A673 (cell line): ENCODE results near the gene SHISA7. TPM values are rescaled to one million over a fixed set of nuclear protein-coding genes. Genes with fewer than 3 reads are reported as not detected.

Source experiments
- BruUV-seq: library from RNA; stranded (reverse); fragments of 400-500 nt; replicated peaks from 2 replicates; lab custom pipeline; 2021; lab: Mats Ljungman, UMichigan
- CTCF ChIA-PET: fragments of 300-600 bp; sonication (Branson Sonifier 250); formaldehyde crosslinking; loops from one replicate; lab custom pipeline; 2022; ENCODE audit warnings: antibody characterized with exemption; lab: Charles Lee
- POLR2A ChIA-PET: fragments of 300-600 bp; sonication (Branson Sonifier 250); formaldehyde crosslinking; loops from one replicate; lab custom pipeline; 2022; ENCODE audit warnings: antibody characterized with exemption; ENCODE audit not compliant: low non-redundant PET; lab: Charles Lee
- DNase-seq: peaks from one replicate; pipeline ENCODE4 v3.0.0-alpha.2; 2015; ENCODE audit warnings: low spot score
- H3K27ac ChIP-seq: fragments of 200-600 bp; sonication (generic); 2 replicates; pipeline ENCODE4 v1.5.1; 2016; ENCODE audit warnings: mixed run types, low read depth, mild to moderate bottlenecking, mixed read lengths, antibody characterized with exemption, low read length; ENCODE audit not compliant: poor library complexity, severe bottlenecking
- H3K27me3 ChIP-seq: fragments of 200-600 bp; sonication (generic); replicated peaks from 2 replicates; pipeline ENCODE4 v1.6.1; 2017; ENCODE audit warnings: mixed run types, low read depth, mild to moderate bottlenecking, mixed read lengths, antibody characterized with exemption, low read length; ENCODE audit not compliant: insufficient read depth, poor library complexity
- H3K36me3 ChIP-seq: fragments of 200-600 bp; sonication (generic); 2 replicates; pipeline ENCODE4 v1.6.1; 2016; ENCODE audit warnings: mixed run types, mild to moderate bottlenecking, mixed read lengths, antibody characterized with exemption, low read length; ENCODE audit not compliant: insufficient read depth, poor library complexity, severe bottlenecking
- H3K4me1 ChIP-seq: fragments of 200-600 bp; sonication (generic); 2 replicates; pipeline ENCODE4 v1.6.1; 2017; ENCODE audit warnings: mixed run types, mild to moderate bottlenecking, mixed read lengths, antibody characterized with exemption, low read length; ENCODE audit not compliant: insufficient read depth, poor library complexity, severe bottlenecking
- H3K4me3 ChIP-seq: fragments of 200-600 bp; sonication (generic); 2 replicates; pipeline ENCODE4 v1.5.1; 2016; ENCODE audit warnings: low read depth, mixed run types, mild to moderate bottlenecking, mixed read lengths, low read length; ENCODE audit not compliant: poor library complexity, severe bottlenecking
- H3K9me3 ChIP-seq: fragments of 200-600 bp; sonication (generic); 2 replicates; pipeline ENCODE4 v1.6.1; 2016; ENCODE audit warnings: mixed run types, low read depth, mild to moderate bottlenecking, mixed read lengths, antibody characterized with exemption, low read length; ENCODE audit not compliant: poor library complexity, severe bottlenecking
- EZH2 ChIP-seq: fragments of 200-600 bp; sonication (generic); IDR thresholded peaks from 2 replicates; pipeline ENCODE4 v1.6.1; 2017; ENCODE audit warnings: borderline replicate concordance, low read depth, mild to moderate bottlenecking, mixed read lengths, antibody characterized with exemption, low read length; ENCODE audit not compliant: poor library complexity, severe bottlenecking
- intact Hi-C: fragments of 100-400 bp; cut with micrococcal nuclease; formaldehyde crosslinking; loops from one replicate; pipeline ENCODE4 v1.10.0; 2022; ENCODE audit not compliant: unreplicated experiment
- total RNA-seq: library from RNA; stranded (reverse); gene quantifications from 2 replicates; pipeline ENCODE4 v1.2.3, GENCODE V29; 2021
- TF ChIP-seq, protein P1 (sequence below): fragments of 300-800, 200-600 bp; sonication (generic); conservative IDR thresholded peaks from 2 replicates; pipeline ENCODE4 v1.5.1; 2017; ENCODE audit warnings: low read depth, mild to moderate bottlenecking, antibody characterized with exemption, low read length, moderate library complexity, mixed read lengths

Gene SHISA7
- total RNA-seq, 1 experiment from 2014 or later, result 0.21 TPM

DNA sequence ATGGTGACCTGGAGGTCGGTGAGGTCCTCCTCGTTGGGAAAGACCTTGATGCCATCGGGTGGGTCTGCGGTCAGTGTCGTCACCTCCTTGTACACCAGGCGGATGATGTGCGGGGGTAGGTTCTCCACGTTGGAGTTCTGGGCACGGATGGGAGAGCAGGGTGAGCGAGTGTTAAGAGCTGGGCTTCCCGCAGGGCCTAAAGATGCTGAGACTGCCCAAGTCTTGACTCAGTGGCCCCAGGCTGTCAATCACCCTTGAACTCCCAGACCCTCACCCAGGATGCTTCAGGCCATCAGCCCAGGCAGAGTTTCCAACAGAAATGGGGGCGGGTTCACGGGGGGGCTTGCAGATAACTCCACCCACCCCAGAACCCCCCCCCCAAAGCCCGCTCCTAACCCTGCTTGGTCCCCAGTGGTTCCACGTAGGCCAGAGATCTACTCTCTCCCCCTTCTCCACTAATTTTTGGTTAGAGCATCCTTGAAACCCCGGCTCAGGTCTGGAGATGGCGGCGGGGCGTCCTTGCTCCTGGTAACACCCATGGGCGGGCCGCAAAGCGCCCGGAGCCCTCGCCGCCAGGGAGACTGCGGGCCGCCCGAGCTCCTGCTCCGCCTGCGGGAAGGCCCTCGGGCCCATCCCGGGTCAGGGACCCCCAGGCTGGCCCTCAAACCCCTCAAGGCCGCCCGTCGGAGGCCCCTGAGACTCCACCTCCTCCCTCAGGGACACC is 36.1 kb downstream of the SHISA7 start:
- DNase-seq, result no peak
- POLR2A ChIA-PET, result interaction anchor here (0.6 to 0.9 kb wide), 3 partner anchors 18 to 223 kb away, joined by 3 to 12 read pairs (median 8); no protein-coding TSS in a partner anchor
- no peak for TF ChIP-seq EZH2
- TF ChIP-seq, protein P1, sequence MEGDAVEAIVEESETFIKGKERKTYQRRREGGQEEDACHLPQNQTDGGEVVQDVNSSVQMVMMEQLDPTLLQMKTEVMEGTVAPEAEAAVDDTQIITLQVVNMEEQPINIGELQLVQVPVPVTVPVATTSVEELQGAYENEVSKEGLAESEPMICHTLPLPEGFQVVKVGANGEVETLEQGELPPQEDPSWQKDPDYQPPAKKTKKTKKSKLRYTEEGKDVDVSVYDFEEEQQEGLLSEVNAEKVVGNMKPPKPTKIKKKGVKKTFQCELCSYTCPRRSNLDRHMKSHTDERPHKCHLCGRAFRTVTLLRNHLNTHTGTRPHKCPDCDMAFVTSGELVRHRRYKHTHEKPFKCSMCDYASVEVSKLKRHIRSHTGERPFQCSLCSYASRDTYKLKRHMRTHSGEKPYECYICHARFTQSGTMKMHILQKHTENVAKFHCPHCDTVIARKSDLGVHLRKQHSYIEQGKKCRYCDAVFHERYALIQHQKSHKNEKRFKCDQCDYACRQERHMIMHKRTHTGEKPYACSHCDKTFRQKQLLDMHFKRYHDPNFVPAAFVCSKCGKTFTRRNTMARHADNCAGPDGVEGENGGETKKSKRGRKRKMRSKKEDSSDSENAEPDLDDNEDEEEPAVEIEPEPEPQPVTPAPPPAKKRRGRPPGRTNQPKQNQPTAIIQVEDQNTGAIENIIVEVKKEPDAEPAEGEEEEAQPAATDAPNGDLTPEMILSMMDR, result no peak
- Histone ChIP-seq H3K9me3 (no peaks in the 10 kb centered on the region), H3K27me3 (no peaks in the 10 kb centered on the region), H3K36me3 (peaks cover 47% of the 10 kb centered on the region), H3K4me1 (peaks cover 25% of the 10 kb centered on the region), H3K27ac (peak overlapping the region; percentile 100), H3K4me3 (peak overlapping the region; percentile 98)
- intact Hi-C loops, result loop anchor here (5.0 kb wide), 1 partner anchor 195 kb away; the partner anchor contains the start of gene ZNF524
- no TSS peak for BruUV-seq
- CTCF ChIA-PET, result interaction anchor here (0.6 to 0.7 kb wide), 2 partner anchors 11 to 224 kb away, joined by 3 read pairs; no protein-coding TSS in a partner anchor

DNA sequence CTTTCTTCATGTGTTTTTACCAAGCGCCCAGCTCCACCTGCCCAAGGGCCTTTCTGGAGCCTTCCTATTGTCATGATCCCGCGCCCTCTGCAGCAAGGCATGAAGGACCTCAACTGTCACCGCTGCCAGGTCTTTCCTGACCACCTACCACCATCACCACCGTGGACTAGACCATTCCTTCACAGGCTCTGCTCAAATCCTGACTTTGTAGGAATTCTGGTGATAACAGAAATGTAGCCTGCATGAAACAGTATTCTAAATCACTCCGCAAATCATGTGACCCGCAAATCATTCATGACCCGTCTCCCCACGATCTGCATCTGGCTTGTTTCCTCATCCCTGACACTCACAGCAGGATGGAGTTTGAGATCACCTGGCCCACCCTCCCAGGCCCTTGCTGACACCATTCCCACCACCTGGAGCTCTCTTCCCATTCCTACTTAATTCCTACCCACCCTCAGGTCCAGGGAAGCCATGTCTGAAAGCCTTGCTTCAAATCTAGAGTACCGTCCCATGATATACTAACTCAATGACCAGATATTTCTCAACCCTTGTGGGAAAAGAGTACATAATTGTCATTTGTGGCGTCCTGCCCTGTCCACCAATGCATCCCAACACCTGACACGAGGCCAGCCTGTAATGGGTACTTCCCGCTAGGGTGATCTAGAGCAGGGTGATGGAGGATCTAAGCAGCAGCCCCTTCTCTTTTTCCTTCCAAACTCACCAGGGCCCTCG is 36.8 kb downstream of the SHISA7 start:
- TF ChIP-seq, protein P1, result no peak
- TSS peak; percentile 59 for BruUV-seq
- Histone ChIP-seq H3K9me3 (no peaks in the 10 kb centered on the region), H3K27me3 (no peaks in the 10 kb centered on the region), H3K4me3 (peak overlapping the region; percentile 98), H3K36me3 (peaks cover 53% of the 10 kb centered on the region), H3K4me1 (peaks cover 25% of the 10 kb centered on the region), H3K27ac (peak overlapping the region; percentile 100)
- ChIA-PET POLR2A (interaction anchor here (1.0 kb wide), 1 partner anchor 115 kb away, joined by 3 read pairs; no protein-coding TSS in a partner anchor), CTCF (no interaction called here)
- intact Hi-C loops, result loop anchor here (5.0 kb wide), 1 partner anchor 196 kb away; the partner anchor contains the start of gene ZNF524
- no peak for DNase-seq

DNA sequence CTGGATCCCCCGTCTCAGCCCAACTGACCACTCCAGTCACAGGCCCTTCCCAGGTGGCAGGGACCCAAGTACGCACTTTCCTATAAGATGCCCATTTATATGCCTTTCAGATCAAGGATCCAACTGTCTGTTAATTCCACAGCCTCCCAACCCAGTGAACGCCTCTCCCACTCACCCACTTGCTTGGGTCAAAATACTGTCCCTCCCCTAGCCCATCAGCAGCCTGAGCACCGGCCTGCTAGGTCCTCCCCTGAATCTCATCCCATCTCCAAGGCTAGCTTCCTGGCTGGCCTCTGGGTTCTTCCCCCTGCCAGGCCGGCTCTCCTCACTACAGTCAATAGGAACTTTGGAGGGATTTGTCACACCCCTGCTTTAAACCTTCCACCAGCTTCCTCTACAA is 37.5 kb downstream of the SHISA7 start:
- no TSS peak for BruUV-seq
- TF ChIP-seq, protein P1, result no peak
- no peak for TF ChIP-seq EZH2
- Histone ChIP-seq H3K4me1 (peaks cover 25% of the 10 kb centered on the region), H3K27me3 (no peaks in the 10 kb centered on the region), H3K4me3 (peak overlapping the region; percentile 98), H3K9me3 (no peaks in the 10 kb centered on the region), H3K27ac (no peak overlapping the region), H3K36me3 (peaks cover 59% of the 10 kb centered on the region)
- POLR2A ChIA-PET, result interaction anchor here (1.0 kb wide), 1 partner anchor 114 kb away, joined by 3 read pairs; no protein-coding TSS in a partner anchor
- intact Hi-C loops, result loop anchor here (5.0 kb wide), 1 partner anchor 197 kb away; the partner anchor contains the start of gene ZNF524
- no peak for DNase-seq
- CTCF ChIA-PET, result no interaction called here
